ENCODE measurements around the gene ARSI. TPM values are rescaled to one million over a fixed set of nuclear protein-coding genes. Genes with fewer than 3 reads are reported as not detected.

The ARSI gene
- total RNA-seq, result 0.46 TPM

DNA sequence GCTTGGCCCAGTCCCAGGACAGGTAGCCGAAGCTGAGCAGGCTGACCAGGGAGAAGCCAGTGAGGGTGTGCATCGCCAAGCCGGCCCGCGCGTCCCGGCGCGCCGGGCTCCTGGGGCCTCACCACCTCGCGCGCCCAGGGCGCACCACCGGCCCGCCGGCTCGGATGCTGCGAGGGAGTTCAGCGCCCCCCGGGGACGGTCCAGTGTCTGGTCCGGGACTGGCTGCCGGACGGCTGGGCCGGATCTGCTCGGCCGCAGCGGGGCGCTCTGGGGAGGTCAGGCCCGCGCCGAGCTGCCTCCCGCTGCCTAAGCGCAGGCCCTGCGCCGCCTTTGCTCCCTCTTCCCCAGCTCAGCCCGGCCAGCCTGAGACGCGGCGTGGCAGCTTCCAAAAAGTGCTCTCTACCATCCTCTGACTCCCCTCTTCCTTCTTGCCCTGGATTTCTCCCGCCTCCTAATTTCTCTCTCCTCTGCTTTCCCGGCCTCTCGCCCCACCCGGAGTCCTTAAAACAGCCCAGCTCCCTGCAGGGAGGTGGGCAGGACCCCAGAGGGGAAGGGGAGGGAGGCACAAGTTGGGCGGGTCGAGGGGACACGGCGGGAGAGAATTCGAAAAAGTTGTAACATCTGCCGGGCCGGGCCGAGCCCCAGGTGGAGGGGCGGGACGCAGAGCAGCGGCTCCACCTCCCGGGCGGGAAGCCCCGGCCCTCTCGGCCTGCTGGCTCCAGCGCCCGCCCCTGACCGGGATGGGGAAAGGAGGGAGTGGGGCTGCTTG lies at the start of gene ARSI:
Gene ARSI, minus strand, starts transcription at position 605 of the 769 bp plus-strand sequence. Its CDS starts 532 bp downstream, at position 73.

DNA sequence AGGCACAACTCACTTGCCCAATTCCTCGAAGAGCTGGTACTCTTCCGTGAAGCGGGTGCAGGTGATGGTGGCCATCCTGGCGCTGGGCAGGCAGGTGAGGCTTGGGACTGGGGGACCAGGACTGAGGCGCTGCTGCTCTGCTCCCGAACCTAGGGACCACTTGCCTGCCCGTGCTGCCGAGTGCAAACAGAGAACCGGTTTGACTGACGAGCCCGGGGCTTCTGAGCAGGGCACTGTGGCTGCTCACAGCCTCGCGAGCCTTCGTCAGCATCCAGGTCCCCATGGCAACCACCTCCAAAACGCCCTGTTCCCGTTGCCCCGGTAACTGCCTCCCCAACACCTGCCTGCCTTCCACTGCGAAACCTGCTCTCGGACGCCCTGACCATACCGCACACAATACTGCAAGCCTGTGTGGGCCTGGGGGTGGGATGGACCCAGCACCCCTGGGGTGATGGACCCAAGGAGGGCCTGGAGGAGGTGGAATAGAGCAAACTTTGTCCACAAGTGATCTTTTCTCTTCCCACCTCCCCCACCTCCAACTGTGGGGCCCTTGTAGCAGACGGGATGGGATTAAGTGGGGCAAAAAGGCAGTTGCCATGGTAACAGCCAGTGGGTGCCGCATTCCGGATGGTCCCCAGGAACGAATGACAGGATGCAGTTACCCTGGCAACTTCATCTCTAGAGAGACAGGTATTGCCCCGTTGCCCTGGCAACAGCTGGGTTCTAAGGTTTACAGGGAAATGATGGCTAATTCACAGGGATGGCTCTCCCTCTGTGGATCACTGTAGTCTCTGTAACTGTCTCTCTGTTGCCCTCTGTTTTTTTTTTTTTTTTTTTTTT lies 12.9 kb downstream of the ARSI start, which contains the start of gene CAMK2A:
Gene CAMK2A, minus strand, starts transcription at position 223 of the 840 bp plus-strand sequence. Its CDS starts 148 bp downstream, at position 75.

Other genes with a start within 250 kb of the ARSI start
- gene CSF1R, start 216.4 kb downstream of the ARSI start, total RNA-seq, result 15.7 TPM
- 28.6 TPM for gene PDGFRB, start 147.1 kb downstream of the ARSI start, total RNA-seq
- not detected for gene CDX1, start 136.1 kb downstream of the ARSI start, total RNA-seq
- gene SLC6A7, start 112.8 kb downstream of the ARSI start, total RNA-seq, result 20.5 TPM
- gene CAMK2A, start 13.1 kb downstream of the ARSI start, total RNA-seq, result 59.7 TPM
- 12.7 TPM for gene TCOF1, start 54.8 kb upstream of the ARSI start, total RNA-seq
- 18.7 TPM for gene CD74, start 110.0 kb upstream of the ARSI start, total RNA-seq
- gene RPS14, start 146.8 kb upstream of the ARSI start, total RNA-seq, result 1,944 TPM
- 38.1 TPM for gene NDST1, start 205.2 kb upstream of the ARSI start, total RNA-seq